GM20431 (cell line): ENCODE data around the gene FOXRED1.
"Not testable (repeated sequence)": the region's sequence is repeated elsewhere in the genome, so short reads cannot be mapped to it uniquely, and the experiment has no call there.

ENCODE experiments used
- in situ Hi-C: fragments of 300-500 bp; cut with MseI, MboI; formaldehyde crosslinking; loops from one replicate; pipeline ENCODE4 v1.15.0; 2020; ENCODE audit warnings: low sequenced_read_pairs; ENCODE audit not compliant: unreplicated experiment

Gene FOXRED1

GRCh38 chr11:126268708-126269579, at the start of gene FOXRED1, which contains the start of gene SRPRA:
TSS of gene FOXRED1 (plus strand) at chr11:126269154. CDS start at chr11:126269207, 53 bp downstream.
TSS of gene SRPRA (minus strand) at chr11:126268895. CDS start at chr11:126268804, 91 bp downstream.
- in situ Hi-C loops, result no loop called here

- in situ Hi-C loops, result no loop called here
Measured at GRCh38 chr11:126219547-126219946, 49.4 kb upstream of the FOXRED1 start.

DNA sequence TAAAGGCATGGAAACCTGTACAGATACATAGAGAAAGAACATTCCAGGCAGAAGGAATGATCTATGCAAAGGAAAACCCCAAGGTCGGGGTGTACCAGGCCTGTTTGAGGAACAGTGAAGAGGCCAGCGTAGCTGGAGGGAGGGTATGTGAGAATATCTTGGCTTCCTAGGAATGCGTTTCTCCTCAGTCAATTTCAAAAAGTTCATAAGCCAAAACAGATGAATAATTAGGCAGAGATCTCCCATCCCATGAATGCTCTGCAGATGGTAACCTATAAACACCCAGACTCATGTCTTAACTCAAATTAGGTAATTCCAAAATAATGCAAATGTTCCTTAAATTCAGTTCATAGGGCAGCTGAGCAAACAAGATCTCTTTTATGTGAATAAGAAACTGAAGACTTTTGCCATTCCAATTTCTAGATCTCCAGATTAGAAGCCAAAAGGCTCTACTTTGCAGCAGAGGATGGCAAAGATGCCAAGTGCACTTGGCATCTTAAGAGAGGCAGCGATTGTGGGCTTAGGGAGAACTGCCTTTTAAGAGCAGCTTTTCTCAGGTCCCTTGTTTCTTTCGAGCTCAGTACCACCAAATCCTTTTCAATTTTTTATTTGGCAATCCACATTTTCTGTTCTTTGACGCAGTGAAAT, 44.2 kb upstream of the FOXRED1 start:
- in situ Hi-C loops, result no loop called here

- in situ Hi-C loops, result no loop called here
Measured at GRCh38 chr11:126225295-126225665, 43.7 kb upstream of the FOXRED1 start.

DNA sequence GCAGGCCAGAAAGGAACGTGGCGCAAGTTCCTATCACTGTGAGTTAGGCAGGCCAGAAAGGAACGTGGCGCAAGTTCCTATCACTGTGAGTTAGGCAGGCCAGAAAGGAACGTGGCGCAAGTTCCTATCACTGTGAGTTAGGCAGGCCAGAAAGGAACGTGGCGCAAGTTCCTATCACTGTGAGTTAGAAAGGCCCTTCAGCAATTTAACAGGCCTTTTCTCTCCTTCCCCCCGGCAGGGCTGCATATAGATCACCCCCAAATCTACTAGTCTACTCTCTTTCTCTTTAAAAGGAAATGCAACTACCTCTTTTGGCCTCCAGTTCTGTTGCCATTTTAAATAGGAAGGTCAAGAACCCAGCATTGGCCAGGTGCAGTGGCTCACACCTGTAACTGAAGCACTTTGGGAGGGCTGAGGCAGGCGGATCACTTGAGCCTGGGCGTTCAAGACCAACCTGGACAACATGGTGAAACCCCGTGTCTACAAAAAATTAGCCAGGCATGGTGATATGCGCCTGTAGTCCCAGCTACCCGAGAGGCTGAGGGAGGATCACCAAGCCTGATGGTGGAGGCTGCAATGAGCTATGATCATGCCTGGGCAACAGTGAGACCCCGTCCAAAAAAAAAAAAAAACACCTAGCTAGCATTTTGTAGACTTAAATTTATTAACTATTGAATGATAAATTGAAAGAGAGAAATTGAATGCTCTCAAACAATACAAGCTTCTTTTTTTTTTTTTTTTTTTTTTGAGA, 42.4 kb upstream of the FOXRED1 start:
- in situ Hi-C loops, result no loop called here

DNA sequence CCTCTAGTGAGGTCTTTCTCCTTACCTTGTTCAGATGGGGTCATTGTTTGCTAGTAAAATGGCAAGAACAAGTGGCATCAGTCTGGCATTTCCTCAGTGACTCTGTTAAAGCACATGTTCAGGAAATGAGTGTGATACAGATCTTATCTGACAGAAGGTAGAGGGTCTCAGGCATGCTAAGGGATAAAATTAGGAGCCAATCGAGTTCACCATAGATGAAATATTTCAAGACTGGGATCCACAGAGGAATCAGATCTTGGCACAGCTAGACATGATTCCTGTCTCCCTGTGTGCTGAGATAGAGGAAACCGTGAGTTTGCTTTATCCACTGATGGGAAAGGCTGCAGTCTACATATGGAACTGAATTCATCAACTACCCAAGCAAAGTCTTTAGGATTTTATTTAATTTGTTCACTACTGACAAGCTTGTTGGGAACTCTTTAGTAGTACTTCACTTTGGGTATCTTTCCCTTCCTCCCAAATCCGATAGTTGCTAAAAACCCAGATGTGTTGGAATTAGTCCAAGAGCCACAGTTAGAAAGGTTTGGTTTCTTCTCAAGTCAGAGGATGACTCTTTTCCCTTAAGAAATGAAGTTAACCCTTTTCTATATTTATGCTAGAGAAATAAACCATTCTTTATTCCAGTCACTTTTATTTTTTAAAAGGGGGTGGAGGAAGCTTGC, 39.0 kb upstream of the FOXRED1 start:
- in situ Hi-C loops, result no loop called here

DNA sequence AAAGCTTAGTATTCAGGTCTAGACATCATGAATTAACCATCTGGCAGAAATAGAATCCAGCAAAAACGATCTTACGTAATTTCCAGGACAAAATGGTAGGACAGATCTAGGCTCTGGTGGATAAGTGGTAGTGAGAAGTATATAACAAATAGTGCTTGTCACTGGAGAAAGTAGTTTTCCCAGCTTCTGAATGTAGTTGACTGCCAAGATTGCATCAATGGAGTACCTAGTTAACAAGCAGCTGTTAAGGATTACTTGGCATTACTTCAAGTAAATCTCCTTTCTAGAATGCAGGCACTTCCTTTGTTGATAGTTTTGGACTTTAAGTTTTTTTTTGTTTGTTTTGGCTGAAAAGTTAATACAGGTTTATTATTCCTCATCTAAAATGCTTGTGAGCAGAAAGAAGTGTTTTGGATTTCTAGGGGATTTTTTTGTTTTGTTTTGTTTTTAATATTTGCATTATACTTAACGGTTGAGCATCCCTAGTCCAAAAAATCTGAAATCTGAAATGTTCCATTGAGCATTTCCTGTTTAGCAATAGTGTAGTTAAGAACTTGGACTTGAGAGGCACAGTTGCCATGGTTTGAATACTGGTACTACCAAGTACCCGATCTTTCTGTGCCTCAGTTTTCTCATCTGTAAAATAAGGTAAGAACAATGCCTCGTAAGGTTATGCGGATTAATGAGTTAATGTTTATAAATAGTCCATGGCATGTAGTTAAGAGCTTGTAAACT, 37.1 kb upstream of the FOXRED1 start:
- in situ Hi-C loops, result no loop called here

DNA sequence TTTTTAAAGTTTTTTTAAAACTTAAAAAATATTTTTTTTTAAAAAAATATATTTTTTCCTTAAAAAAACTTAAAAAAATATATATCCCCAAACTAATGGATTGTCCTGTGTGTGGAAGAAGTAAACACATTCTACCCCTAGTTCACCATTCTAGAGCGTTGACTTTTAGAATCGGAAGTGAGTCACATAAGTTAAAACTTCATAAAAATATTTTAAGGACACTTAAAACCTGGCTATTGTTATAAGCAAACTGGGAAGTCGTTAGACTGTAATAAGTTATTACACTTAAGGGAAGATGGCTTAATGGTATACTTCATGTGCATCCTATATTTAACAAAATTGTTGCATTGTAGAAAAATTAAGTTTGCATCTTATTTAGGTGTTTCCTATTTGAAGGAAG, 36.3 kb upstream of the FOXRED1 start:
- in situ Hi-C loops, result no loop called here

GRCh38 chr11:126233391-126233790, 35.6 kb upstream of the FOXRED1 start:
- in situ Hi-C loops, result no loop called here

- in situ Hi-C loops, result no loop called here
Measured at GRCh38 chr11:126246636-126247035, 22.3 kb upstream of the FOXRED1 start.

GRCh38 chr11:126253265-126253664, 15.7 kb upstream of the FOXRED1 start:
- in situ Hi-C loops, result no loop called here

DNA sequence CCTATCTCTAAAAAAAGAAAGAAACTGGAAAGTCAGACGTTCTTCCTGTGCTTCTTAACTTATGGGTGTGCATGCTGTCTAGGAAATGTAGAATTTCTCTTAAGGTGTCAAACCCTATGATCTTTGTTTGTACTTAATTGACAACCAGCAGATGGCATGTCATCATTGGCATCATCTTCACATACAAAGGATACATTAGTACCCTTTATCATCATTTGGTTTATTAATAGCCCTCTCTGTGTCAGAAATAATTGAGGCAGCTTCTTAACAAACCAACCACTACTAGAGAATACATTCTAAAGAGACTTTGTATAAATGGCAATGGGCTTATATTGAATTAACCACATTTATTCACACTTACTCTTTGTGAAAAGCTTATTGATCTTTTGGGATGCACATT, 14.1 kb upstream of the FOXRED1 start:
- in situ Hi-C loops, result no loop called here

DNA sequence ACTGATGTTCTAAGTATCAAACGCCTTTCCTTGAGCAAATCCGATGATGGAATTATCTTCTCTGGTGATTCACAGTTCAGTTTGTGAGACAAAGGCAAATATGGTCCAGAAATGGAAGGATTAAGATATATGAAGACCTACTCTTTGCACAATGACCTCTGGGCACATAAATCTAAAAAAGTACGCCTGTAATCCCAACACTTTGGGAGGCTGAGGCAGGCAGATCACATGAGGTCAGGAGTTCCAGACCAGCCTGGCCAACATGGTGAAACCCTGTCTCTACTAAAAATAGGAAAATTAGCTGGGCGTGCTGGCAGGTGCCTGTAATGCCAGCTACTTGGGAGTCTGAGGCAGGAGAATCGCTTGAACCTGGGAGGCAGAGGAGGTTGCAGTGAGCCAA, 13.4 kb upstream of the FOXRED1 start:
- in situ Hi-C loops, result not testable (repeated sequence)

- in situ Hi-C loops, result no loop called here
Measured at GRCh38 chr11:126256216-126256615, 12.7 kb upstream of the FOXRED1 start.

- in situ Hi-C loops, result no loop called here
Measured at GRCh38 chr11:126257144-126257543, 11.8 kb upstream of the FOXRED1 start.

DNA sequence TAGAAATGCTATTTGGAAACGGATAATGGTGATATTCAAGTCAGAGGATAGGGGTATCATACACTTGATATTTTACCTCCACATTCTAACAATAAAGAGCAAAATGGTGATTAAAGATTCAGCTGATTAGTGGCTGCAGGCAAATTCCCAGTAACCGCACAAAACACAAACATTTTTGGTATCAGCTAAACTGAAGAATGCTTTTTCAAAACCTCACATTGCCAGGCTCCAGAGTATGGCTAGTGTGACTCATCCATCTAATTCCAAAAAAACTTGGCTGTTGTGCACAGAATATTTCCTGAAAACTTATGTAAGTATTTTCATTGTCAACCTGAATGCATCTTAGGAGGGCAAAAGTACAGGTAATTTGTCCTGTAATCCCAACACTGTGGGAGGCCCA, 11.2 kb upstream of the FOXRED1 start:
- in situ Hi-C loops, result no loop called here

DNA sequence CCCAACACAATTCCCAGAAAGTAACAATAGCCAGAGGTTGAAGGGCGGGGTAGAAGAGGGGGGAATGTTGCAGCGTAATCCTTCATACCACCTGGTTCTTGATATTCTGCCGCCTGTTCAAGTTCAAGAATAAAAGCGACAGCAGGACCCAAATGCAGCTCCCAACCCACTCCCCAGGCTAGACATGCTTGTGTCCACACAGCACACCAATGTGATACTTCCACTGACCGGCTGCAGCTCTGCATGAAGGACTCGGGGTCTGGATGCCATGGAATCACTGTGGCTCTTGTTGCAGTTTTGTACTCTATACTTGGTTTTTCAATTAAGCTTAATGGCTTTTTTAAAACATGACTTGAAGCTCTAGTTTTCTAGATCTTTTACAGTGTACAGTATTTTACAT, 6.7 kb upstream of the FOXRED1 start:
- in situ Hi-C loops, result no loop called here

DNA sequence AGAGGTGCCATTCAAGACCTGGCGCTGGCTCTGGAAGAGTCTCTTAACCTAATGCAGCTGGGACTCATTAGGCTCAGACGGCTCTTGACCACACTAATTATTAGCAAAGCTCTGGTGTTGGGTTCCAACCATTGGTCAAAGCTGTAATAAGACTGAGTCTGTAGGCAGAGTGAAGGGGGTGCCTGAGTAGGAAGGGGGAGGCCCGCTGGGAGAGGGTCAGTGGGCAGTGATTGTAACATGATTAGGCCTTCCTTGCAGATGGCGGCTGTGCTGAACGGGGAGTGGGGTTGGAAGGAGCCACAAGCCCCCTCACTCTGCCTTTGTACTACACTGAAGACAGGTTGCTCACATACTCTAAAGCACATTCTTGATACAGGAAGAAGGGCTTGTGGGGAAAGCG, 5.5 kb upstream of the FOXRED1 start:
- in situ Hi-C loops, result no loop called here

- in situ Hi-C loops, result no loop called here
Measured at GRCh38 chr11:126265811-126266210, 3.1 kb upstream of the FOXRED1 start.

DNA sequence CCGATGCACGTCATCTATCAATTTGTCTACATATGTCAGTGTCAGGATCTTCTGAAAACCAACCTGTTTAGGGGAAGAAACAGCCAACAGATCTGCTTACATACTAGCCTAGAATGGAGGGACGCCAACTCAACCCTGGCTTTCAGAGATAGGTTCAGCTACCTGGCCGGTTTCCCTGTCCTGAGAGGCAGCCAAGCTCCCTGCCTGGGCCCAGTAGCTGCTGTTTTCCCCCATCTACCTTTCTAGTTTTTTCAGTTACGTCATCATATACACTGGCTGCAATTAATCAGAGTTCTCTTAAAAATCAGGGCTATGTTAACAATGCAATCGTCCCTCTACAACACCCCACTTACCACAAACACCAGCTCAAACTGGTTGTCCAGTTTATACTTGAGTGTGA, 1.3 kb upstream of the FOXRED1 start:
- in situ Hi-C loops, result no loop called here
